ENCODE measurements around the gene MRPL48.
"Not testable (repeated sequence)": the region's sequence is repeated elsewhere in the genome, so short reads cannot be mapped to it uniquely, and the experiment has no call there.

MRPL48 gene

DNA sequence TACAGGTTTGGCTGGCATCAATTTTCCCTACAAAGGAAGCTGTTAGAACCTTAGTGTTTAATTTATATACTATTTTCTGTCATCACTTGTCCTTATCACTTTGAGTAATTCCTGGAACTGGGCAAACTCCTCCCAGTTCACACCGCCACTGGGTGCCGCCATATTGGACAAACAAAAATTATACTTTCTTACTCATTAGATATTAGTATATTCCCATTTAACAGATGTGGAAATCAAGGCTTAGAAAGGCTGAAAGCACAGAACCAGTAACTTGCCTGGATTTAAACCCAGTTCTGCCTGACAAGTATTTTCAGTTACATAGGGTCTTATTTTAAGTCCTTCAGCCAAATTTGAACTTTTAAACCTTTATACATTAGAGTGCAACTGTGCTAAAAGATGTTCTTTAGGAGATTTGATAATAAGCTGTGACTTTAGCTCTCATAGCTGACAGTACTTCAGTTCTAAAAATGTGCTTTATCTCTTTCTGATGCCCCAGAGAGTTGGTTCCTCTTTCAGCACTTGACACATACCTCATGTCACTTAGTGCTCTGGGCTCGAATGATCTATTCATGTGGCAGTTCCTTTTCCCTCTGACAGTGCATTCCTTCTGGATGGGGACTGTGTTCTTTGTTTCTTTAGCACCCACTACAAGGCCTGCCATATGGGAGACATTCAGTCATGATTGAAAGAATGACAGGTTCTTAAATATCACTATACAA lies 63.5 kb downstream of the MRPL48 start:
- no peak for DNase-seq

DNA sequence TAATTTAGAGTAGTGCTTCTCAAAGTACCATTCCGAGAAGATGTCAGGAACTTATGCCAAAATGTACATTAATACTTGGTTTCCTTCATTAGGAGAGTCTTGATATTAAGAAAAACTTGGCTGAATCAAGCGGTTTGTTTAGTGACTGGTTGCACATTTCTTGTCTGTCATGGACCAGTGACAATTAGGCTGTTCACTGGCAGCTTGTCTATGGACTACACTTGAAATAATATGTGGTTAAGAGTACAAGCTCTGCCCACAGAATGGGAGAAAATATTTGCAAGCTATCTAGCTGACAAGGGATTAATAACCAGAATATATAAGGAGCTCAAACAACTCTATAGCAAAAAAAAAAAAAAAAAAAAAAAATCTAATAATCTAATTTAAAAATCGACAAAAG lies 64.4 kb downstream of the MRPL48 start:
- no peak for DNase-seq

DNA sequence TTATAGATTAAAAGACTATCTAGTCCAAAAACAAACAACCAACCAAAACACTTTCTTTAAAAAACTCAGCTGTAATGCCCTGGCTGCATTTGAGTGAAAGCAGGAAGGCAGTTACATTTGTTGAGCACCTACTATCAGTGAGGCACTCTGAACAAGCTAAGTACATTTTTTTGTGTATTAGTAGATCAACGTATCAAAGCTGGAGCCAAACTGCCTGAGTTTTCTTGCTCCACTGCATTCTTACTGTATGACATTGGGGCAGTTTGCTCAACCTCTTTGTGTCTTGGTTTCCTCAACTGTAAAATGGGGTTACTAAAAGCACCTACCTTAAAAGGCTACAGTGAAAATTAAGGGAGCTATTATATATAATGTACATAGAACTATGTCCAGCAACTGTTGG lies 67.0 kb downstream of the MRPL48 start:
- no peak for DNase-seq

DNA sequence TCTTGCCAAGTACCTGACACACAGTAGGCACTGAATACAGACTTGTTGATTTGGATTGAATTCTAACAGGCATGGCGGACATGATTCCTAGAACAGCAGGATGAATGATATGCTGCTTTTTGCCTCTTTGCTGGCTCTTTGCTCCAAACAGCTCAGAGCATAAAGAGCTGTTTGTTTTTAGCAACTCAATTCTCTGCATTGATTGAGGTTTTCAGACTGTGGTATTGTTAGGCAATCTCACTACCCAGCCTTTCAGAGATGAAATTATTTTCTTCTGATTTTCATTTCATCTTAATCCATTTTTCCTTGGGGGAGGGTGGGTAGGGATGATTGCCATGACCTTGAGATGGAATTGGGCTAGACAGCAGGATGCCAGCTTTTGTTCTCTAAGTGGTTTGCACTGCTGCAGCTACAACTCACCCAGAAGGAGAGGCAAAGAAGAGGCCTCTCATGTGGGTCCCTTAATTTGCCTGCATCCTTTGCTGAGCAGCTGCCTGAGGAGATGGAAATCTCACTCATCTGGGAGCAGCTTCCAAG lies 68.4 kb downstream of the MRPL48 start:
- no peak for DNase-seq

DNA sequence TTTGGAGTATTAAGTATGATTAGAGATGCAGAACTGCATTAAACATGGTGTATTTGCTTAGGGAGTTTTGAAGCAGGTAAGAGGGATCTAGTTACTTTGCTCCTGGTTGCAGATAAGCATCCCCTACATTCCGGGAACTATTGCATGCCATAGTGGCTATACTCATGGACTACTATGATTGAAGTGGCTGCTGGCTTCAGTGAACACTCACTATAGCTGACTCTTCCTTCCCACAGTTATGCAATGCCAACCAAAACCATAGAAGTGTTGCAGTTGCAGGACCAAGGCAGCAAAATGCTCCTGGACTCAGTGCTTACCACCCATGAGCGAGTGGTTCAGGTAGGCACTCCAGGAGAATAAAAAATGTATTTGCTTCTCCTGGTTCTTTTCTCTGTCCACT lies 72.0 kb downstream of the MRPL48 start:
- DNase-seq, result no peak

DNA sequence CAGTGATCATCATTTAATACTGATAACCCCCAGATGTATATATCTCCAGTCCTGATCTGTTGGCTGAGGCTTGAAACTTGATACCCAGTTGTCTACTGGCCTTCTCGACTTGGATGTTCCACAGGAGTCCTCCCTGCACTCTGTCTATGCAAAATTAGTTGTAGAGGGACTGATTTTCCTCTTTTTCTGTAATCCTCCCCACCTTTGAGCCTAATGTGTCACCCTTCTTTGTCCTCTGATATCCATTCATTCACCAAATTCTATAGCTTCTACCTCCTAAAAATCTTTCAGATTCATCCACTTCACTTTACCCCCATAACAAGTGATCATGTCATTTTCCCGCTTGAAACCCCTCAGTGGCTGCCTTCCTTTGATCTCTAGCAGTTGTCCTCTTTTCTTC lies 72.5 kb downstream of the MRPL48 start:
- DNase-seq, result no peak

DNA sequence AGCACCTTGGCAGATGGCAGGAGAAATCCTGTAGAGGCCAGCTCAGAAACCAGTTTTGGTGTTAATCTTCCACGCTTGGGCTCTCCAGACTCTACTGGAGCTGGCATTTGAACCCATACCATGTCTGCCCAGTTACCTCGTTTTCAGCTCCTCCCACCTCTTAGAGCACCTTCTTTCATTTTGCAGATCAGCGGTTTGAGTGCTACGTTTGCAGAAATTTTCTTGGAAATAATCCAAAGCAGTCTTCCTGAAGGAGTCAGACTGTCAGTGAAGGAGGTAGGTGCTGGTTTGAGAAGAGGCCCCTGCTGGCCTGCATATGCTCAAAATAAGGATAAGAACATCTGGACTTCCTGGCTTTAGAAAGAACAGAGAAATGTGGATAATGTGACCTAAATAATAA lies 75.3 kb downstream of the MRPL48 start:
- DNase-seq, result no peak

DNA sequence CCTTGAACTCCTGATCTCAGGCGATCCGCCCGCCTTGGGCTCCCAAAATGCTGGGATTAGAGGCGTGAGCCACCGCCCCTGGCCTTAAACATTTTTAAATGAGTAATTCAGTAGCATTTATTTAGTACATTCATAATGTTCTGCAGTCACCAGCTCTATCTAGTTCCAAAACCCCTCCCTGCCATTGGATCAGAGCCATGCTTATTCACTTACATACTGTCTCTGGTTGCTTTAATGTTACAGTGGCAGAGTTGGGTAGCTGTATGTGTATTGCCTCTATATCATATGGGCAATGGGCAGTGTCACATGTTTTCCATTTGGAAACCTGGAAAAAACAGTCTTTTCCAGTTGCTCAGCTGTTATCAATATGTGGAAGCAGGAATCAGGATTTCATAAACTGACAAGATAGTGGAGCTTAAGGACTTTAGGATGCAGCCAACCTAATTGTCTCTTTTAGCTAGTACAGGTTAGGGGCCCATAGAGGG lies 78.5 kb downstream of the MRPL48 start:
- DNase-seq, result no peak

DNA sequence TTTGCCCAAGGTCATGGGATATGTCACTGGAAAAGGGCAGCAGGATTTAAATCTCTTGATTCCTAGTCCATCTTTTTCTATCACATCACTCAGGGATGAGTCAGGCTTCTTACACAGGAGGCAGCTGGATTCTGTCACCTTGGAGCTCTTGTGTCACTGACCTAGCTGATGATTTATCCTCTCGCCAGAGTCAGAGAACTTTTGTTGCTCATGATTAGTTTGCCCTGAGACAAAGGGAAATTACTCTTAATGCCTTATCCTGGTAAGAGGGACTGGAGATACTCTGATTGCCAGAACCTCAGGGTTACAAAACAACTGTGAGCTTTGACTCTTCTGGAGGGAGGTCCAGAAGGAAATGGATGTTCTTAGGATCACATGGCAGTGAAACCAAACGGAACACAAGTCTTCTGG lies 78.9 kb downstream of the MRPL48 start:
- DNase-seq, result no peak

DNA sequence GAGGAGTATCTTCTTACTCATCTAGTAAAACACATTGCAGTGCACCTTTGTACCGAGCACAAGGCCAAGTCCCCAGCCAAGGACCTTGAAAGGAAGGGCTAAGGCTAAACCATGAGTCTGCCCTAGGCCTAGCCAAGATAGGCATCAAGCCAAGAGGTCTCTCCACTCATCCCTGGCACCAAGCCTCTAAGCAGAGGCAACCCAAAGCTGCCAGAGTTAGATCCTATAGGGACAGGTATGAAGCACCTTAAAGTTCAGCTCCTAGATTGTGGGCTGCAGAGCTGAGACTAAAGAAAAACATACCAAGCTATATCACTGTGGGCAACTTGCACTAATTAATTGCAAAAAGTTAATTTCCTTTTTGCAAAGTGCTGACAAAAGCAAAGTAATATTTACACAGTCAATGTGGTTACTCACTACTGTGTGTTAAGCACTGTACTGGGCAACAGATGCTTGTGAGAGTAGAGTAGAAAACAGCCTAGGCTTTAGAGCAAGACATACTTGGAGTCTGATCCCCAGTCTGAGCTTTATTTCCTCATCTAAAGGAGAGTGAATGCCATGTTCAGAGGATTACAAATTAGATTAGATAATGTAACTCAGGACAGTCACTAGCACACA lies 81.8 kb downstream of the MRPL48 start:
- no peak for DNase-seq

DNA sequence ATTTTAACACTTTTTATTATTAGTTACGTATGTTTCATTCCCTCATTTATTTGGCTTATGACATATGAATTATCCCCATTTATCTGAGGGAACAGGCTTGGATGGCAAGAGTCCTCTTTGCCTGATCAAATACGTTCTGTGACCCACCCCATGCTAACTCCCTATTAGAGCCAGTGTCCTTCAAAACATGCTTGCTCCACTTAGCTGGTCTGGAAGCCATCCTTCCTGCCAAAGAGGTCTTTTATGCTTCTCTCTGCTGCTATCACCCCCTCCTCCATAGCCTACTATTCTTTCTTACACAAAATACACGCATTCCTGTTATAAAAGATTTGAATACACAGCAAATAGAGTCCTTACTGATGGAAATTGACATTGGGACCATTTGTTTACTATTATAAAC lies 82.6 kb downstream of the MRPL48 start:
- DNase-seq, result no peak

DNA sequence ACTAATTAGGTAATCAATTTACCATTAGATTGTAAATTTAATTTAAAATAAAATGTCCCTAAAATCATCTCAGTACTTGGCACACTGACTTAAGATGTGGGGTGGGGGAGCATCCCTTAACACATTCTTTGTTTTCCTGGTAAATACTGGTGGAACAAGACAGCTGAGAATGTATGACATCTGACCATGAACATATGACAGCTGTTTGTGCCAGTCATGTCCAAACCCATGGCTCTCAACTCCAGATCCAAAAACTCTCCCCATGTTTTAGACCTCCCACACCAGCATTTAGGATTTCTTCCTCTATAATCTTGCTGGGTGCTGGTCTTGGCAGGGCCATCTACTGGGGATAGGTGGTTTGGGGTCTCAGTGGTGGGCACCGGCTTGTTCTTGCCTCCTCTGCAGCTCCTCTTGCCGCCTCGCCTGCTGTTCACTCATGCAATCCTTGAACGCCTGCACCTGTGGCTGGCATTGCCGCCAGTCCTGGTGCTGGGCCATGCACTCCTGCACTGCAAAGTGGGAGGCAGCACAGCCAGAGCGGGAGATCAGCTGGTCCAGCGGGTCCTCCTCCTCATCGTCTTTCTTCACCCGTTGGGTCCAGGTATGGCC lies 85.2 kb downstream of the MRPL48 start:
- no peak for DNase-seq

DNA sequence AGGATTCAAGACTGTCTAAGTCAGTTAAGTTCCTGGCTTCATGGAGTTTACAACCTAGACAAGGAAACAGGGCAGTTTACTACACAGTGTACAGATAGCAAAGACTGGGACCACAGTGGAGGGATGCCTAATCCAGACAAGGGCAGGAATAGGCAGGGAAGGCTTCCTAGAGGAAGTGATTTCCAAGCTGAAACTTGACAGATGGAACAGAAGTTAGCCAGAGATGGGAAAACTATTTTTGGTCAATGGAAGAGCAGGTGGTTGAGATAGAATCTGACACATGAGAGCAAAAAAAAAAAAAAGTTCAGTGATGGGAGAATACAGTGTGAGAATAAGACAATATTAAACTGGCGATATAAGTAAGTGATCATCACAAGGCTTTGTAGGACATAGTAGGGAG lies 87.7 kb downstream of the MRPL48 start:
- DNase-seq, result no peak

DNA sequence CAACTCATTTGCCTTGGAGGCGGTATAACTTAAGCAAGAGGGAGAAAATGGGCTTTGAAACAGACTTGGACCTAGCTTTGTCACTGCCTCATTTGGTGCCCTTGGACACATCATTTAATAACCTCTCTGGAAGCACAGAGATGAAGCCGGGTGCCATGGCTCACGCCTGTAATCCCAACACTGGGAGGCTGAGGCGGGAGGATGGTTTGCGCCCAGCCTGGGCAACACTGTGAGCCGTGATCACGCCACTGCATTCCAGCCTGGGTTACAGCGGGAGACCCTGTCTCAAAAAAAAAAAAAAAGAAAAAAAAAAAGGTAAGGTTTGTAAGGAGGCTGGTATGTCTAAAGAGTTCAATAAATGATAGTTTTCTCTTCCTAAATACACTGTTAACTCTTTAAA lies 88.2 kb downstream of the MRPL48 start:
- no peak for DNase-seq

DNA sequence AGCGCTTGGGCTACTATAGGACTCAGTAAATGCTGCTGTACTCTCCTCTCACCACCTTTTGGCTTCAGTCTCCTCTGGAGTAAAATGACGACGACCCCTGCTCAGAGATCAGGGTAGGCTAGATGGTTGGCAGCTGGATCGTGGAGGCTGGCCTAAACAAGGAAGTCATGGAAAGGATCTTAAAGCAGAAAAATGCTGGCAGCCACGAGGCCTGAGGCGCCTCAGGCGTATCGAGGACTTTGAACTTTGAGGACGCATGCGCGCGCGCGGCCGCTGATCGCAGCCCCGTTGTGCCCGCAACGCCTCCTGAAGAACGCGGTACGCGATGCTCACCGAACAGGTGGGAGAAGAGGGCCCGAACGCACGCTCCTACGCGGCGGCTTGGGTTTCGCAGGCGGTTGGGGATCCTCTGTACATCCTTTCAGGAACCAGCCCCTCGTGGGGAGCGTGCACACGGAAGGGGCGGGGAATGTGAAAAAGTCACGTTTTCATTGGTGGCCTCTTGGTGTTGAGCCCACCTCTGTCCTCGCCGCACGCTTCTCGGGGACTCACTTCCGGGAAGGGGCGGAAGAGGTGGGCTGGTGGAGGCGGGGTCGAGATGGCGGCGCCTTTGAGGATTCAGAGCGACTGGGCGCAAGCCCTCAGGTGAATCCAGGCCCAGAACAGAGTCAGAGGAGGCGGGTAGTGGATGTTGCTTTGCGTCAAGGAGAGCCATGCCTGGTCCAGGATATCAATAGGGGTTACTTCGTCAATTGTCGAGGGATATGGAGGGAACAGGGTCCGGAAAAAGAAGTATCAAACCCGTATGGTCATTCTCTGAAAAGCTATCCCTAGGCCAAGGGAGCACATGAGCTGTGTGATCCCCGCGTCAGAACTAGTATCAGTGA lies 89.0 kb downstream of the MRPL48 start, which contains the start of the genes COA4 and PAAF1:
Gene COA4, minus strand, starts transcription at position 423 of the 887 bp plus-strand sequence. CDS start 3,468 bp downstream, outside the sequence.
Gene PAAF1, plus strand, starts transcription at position 576 of the 887 bp plus-strand sequence. Its CDS starts 23 bp downstream, at position 599.
- DNase-seq, result peak; percentile 96

DNA sequence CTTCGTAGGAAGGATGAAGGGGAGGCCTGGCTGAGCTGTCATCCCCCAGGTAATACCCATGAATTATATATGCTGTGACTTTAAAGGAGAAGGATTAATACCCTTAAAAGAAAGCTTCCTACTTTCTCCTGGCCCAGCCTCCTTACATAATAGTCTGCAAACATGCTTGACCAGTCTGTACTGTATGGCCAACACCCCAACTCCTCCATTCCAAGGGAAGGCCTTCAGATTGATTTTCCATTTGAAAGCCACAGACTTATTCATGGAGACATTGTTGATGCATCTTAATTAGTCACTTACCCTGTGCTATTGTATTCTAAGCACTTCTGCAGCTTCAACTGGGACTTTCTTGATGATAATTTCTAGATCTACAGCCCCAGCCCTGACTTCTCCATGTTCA lies 91.1 kb downstream of the MRPL48 start:
- no peak for DNase-seq

DNA sequence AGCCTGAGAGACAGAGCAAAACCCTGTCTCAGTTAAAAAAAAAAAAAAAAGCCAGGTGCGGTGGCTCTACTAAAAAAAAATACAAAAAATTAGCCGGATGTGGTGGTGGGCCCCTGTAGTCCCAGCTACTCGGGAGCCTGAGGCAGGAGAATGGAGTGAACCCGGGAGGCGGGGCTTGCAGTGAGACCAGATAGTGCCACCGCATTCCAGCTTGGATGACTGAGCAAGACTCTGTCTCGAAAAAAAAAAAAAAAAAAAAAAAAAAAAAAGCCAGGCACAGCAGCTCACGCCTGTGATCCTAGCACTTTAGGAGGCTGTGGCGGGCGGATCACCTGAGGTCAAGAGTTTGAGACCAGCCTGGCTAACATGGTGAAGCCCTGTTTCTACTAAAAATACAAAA lies 92.8 kb downstream of the MRPL48 start:
- DNase-seq, result not testable (repeated sequence)

DNA sequence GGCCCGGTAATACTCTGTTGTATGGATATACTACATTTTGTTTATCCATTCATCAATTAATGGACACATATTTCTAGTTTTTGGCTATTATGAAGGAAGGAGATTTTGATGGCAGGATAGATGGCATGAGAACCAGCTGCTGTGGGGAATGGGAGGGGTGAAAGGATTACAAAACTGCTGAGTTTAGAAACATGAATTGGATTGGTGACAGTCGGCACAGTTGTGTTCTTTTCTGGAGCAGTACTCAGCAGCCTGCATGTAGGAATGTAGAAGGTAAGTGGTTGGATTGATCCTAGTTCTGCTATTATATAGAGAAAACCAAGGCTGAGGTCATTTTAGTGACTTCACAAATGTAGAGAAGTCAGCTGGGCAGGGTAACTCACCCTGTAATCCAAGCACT lies 96.2 kb downstream of the MRPL48 start:
- no peak for DNase-seq

DNA sequence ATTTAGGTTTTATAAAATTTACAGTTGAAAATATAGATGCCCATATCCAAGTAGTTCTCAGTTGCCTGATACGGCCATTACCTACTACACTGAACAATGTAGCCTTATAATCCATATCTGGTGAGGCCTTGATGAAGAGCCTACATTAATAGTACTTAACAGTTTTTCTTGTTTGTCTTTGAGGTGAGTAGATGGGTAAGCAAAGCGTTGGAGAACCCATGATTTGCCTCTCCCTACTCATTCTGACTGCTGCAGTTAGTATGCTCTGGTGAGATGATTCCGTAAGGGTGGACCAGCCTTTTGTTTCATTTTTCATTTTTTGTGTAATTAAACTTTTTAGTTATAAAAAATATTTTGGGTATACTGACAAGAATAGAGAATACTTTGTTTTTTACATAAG lies 100.6 kb downstream of the MRPL48 start:
- DNase-seq, result no peak

DNA sequence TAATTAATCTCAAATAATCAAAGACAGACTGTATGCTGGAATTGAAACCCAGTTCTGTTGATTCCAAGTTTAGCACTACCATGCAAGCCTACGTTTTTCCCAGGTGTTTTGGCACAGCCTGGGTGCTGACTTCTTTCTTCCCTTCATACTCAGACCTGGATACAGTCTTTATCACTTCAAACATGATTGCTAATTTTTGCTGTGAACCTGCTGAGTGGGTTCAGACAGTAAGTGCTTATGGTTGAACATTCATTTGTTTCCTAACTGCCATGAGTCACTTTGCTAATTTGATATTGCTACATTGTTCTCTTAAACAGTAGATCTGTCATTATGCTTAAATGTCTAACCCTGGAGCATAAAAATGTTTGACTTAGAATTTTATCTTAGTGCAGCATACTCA lies 101.3 kb downstream of the MRPL48 start:
- no peak for DNase-seq

DNA sequence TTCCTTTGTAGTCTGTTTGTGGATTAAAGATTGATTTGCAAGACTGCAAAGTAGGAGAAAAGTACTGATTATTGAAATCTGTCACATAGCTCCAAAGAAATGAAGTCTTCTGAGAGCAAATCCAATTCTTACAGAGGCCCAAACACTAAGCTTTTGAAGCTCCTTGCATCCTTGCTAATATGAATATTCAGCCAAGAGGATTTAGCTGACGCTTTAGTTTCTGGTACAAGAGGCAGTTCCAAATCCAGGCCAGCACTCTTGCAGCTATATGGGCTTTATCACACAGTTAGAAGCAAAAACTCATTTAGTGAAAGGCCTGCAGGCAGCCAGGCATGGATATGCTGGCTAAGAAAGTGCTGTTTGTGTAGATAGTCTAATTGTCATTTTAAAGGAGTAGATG lies 101.9 kb downstream of the MRPL48 start:
- DNase-seq, result no peak

DNA sequence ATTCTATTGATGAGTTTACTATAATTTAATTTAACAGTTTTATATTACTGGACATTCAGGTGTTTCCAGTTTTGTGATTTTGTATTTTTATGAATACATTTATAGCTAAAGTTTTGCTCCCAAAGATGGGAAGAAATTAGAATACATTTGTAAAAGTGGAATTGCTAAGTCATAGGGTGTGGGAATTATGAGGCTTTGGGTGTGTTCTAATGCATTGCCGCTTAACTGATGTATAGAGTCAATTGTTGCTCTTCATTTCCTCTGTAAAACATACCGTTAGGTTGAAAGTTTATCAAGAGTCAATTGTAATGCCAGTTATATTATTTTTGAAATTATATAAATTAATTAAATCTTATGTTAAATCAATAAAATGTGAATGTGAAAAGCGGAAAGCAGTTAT lies 105.4 kb downstream of the MRPL48 start:
- DNase-seq, result no peak
